ENCODE results near the gene PTPRD. TPM values are rescaled to one million over a fixed set of nuclear protein-coding genes. Genes with fewer than 3 reads are reported as not detected.

Gene PTPRD
- total RNA-seq, 1 donor from 2014 or later, result 136 TPM

DNA sequence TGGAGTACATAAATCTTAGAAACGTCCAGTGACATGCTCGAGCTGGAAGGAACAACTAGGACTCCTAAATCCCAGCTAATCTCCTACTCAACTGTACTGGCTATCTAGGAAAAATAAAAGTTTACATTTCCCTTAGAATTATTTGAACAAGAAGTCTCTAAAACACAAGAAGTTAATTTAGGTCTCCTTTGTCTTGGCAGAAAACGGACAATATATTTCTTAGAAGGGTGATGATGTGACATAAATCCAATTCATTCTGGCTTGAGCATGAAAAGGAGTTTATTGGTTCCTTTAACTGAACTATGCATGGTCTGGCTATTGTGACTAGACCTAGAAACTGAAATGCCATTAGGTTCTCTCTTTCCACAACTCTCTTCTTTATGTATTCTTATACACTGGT is 1571.0 kb downstream of the PTPRD start:
- no peaks in the 10 kb centered on the region for H3K27me3 ChIP-seq
- H3K27ac ChIP-seq, result no peak overlapping the region
- TF ChIP-seq EZH2 (IDR thresholded peaks at IDR 0.05), result no peak
- TF ChIP-seq, protein P1, sequence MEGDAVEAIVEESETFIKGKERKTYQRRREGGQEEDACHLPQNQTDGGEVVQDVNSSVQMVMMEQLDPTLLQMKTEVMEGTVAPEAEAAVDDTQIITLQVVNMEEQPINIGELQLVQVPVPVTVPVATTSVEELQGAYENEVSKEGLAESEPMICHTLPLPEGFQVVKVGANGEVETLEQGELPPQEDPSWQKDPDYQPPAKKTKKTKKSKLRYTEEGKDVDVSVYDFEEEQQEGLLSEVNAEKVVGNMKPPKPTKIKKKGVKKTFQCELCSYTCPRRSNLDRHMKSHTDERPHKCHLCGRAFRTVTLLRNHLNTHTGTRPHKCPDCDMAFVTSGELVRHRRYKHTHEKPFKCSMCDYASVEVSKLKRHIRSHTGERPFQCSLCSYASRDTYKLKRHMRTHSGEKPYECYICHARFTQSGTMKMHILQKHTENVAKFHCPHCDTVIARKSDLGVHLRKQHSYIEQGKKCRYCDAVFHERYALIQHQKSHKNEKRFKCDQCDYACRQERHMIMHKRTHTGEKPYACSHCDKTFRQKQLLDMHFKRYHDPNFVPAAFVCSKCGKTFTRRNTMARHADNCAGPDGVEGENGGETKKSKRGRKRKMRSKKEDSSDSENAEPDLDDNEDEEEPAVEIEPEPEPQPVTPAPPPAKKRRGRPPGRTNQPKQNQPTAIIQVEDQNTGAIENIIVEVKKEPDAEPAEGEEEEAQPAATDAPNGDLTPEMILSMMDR (IDR thresholded peaks at IDR 0.05), result no peak
- no peak overlapping the region for H3K27ac Mint-ChIP-seq
- no peak for DNase-seq (ENCODE audit: low spot score)
- H3K4me1 Mint-ChIP-seq, result peaks cover 24% of the 10 kb centered on the region
- H3K9me3 ChIP-seq (ENCODE audit: low read depth), result no peaks in the 10 kb centered on the region
- no peaks in the 10 kb centered on the region for H4K20me1 ChIP-seq (ENCODE audit: low read depth)
- H3F3A ChIP-seq (ENCODE audit: low read depth), result no peaks in the 10 kb centered on the region
- no peaks in the 10 kb centered on the region for H3K79me2 ChIP-seq (ENCODE audit: low read depth)
- no peak overlapping the region for H3K4me3 Mint-ChIP-seq
- peaks cover 3% of the 10 kb centered on the region for H3K27me3 Mint-ChIP-seq (ENCODE audit: insufficient read depth, low read depth)
- no peaks in the 10 kb centered on the region for H3K36me3 Mint-ChIP-seq
- H2AFZ ChIP-seq (replicated peaks), result no peak overlapping the region
- no peak overlapping the region for H3K9ac ChIP-seq
- no peaks in the 10 kb centered on the region for H3K36me3 ChIP-seq
- H3K4me2 ChIP-seq, result no peak overlapping the region
- H3K4me3 ChIP-seq, result no peak overlapping the region
- H3K4me1 ChIP-seq, result peaks cover 8% of the 10 kb centered on the region
- no peaks in the 10 kb centered on the region for H3K9me3 Mint-ChIP-seq

GRCh38 chr9:9033022-9033421 is 1579.8 kb downstream of the PTPRD start:
- H3K9me3 Mint-ChIP-seq, result no peaks in the 10 kb centered on the region
- no peaks in the 10 kb centered on the region for H3K9me3 ChIP-seq (ENCODE audit: low read depth)
- H4K20me1 ChIP-seq (ENCODE audit: low read depth), result no peaks in the 10 kb centered on the region
- TF ChIP-seq EZH2phosphoT487 (IDR thresholded peaks at IDR 0.05), result no peak
- TF ChIP-seq, protein P1 (IDR thresholded peaks at IDR 0.05), result no peak
- H3K9ac ChIP-seq, result no peak overlapping the region
- no peak for DNase-seq (ENCODE audit: low spot score)
- no peaks in the 10 kb centered on the region for H3K27me3 Mint-ChIP-seq (ENCODE audit: insufficient read depth, low read depth)
- no peak overlapping the region for H3K27ac Mint-ChIP-seq
- H3K79me2 ChIP-seq (ENCODE audit: low read depth), result no peaks in the 10 kb centered on the region
- H3F3A ChIP-seq (ENCODE audit: low read depth), result no peaks in the 10 kb centered on the region
- no peaks in the 10 kb centered on the region for H3K36me3 ChIP-seq
- no peaks in the 10 kb centered on the region for H3K36me3 Mint-ChIP-seq
- no peak overlapping the region for H2AFZ ChIP-seq (replicated peaks)
- no peaks in the 10 kb centered on the region for H3K4me1 Mint-ChIP-seq
- no peak overlapping the region for H3K4me3 ChIP-seq
- H3K27me3 ChIP-seq, result no peaks in the 10 kb centered on the region
- H3K4me2 ChIP-seq, result no peak overlapping the region
- H3K27ac ChIP-seq, result no peak overlapping the region
- H3K4me1 ChIP-seq, result peaks cover 8% of the 10 kb centered on the region
- no peak overlapping the region for H3K4me3 Mint-ChIP-seq

- no peaks in the 10 kb centered on the region for H3K36me3 ChIP-seq
- H3K4me3 ChIP-seq, result no peak overlapping the region
- no peak overlapping the region for H3K4me2 ChIP-seq
- TF ChIP-seq, protein P1 (IDR thresholded peaks at IDR 0.05), result no peak
- TF ChIP-seq EZH2 (IDR thresholded peaks at IDR 0.05) (no peak), EZH2phosphoT487 (IDR thresholded peaks at IDR 0.05) (no peak)
- H2AFZ ChIP-seq (replicated peaks), result no peak overlapping the region
- no peak for DNase-seq (ENCODE audit: low spot score)
- Mint-ChIP-seq H3K36me3 (no peaks in the 10 kb centered on the region), H3K4me3 (no peak overlapping the region), H3K9me3 (no peaks in the 10 kb centered on the region), H3K27me3 (ENCODE audit: insufficient read depth, low read depth) (peaks cover under 1% of the 10 kb centered on the region), H3K27ac (no peak overlapping the region), H3K4me1 (no peaks in the 10 kb centered on the region)
- no peak overlapping the region for H3K27ac ChIP-seq
- no peaks in the 10 kb centered on the region for H3K79me2 ChIP-seq (ENCODE audit: low read depth)
- no peaks in the 10 kb centered on the region for H3F3A ChIP-seq (ENCODE audit: low read depth)
- no peaks in the 10 kb centered on the region for H3K27me3 ChIP-seq
- H3K9ac ChIP-seq, result no peak overlapping the region
- H4K20me1 ChIP-seq (ENCODE audit: low read depth), result no peaks in the 10 kb centered on the region
- H3K9me3 ChIP-seq (ENCODE audit: low read depth), result no peaks in the 10 kb centered on the region
- no peaks in the 10 kb centered on the region for H3K4me1 ChIP-seq
Measured at GRCh38 chr9:9016597-9016996, 1596.2 kb downstream of the PTPRD start.

- no peaks in the 10 kb centered on the region for H3K36me3 ChIP-seq
- no peak overlapping the region for H3K27ac ChIP-seq
- no peaks in the 10 kb centered on the region for H3K4me1 Mint-ChIP-seq
- no peaks in the 10 kb centered on the region for H3K27me3 Mint-ChIP-seq (ENCODE audit: insufficient read depth, low read depth)
- TF ChIP-seq, protein P1 (IDR thresholded peaks at IDR 0.05), result peak; percentile 31
- TF ChIP-seq EZH2 (IDR thresholded peaks at IDR 0.05), result no peak
- H3K9me3 ChIP-seq (ENCODE audit: low read depth), result no peaks in the 10 kb centered on the region
- no peaks in the 10 kb centered on the region for H3K79me2 ChIP-seq (ENCODE audit: low read depth)
- no peak overlapping the region for H3K27ac Mint-ChIP-seq
- no peaks in the 10 kb centered on the region for H3K9me3 Mint-ChIP-seq
- H3K36me3 Mint-ChIP-seq, result no peaks in the 10 kb centered on the region
- H3K4me3 ChIP-seq, result no peak overlapping the region
- H2AFZ ChIP-seq (replicated peaks), result no peak overlapping the region
- H3K4me1 ChIP-seq, result no peaks in the 10 kb centered on the region
- H3K4me3 Mint-ChIP-seq, result no peak overlapping the region
- H3K9ac ChIP-seq, result no peak overlapping the region
- peak; percentile 5 for DNase-seq (ENCODE audit: low spot score)
- no peaks in the 10 kb centered on the region for H3F3A ChIP-seq (ENCODE audit: low read depth)
- H4K20me1 ChIP-seq (ENCODE audit: low read depth), result no peaks in the 10 kb centered on the region
- H3K4me2 ChIP-seq, result no peak overlapping the region
- H3K27me3 ChIP-seq, result no peaks in the 10 kb centered on the region
Measured at GRCh38 chr9:9004810-9005209, 1608.0 kb downstream of the PTPRD start.

Data from neural progenitor cell (in vitro differentiated cells).